Prostate gland (tissue), 2 donors: ENCODE measurements around the gene TNFAIP3.

Experiments used
- POLR2A ChIP-seq: fragments of 450-650 bp; IDR thresholded peaks from one replicate; pipeline ENCODE4 v1.6.1; 2016; ENCODE audit warnings: antibody characterized with exemption, mild to moderate bottlenecking
- POLR2AphosphoS5 ChIP-seq: sonication (generic); formaldehyde crosslinking; IDR thresholded peaks from one replicate; pipeline ENCODE4 v1.6.1; 2017; ENCODE audit warnings: antibody characterized with exemption
- TF ChIP-seq, protein P1 (sequence below), 4 experiments: fragments of 200-600 bp in 2 of 4; fragments of 450-650 bp in 2 of 4; sonication (generic) in 2 of 4; IDR thresholded peaks; 1 replicate in 3 of 4; 2 replicates in 1 of 4; pipeline ENCODE4 v1.5.1; 2016 to 2019; ENCODE audit warnings: antibody characterized with exemption in 4 of 4, mild to moderate bottlenecking in 2 of 4, moderate library complexity in 2 of 4

DNA sequence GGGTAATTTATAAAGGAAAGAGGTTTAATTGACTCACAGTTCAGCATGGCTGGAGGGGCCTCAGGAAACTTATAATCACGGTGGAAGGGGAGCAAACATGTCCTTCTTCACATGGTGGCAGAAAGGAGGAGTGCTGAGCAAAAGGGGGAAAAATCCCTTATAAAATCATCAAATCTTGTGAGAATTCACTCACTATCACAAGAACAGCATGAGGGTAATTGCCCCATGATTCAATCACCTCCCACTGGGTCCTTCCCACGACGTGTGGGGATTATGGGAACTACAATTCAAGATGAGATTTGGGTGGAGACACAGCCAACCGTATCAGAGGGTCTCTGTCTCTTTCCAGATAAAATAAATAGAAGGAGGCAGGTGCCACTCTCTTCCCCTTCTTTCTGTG lies 48.7 kb downstream of the TNFAIP3 start:
- no peak for TF ChIP-seq POLR2A
- TF ChIP-seq, protein P1, sequence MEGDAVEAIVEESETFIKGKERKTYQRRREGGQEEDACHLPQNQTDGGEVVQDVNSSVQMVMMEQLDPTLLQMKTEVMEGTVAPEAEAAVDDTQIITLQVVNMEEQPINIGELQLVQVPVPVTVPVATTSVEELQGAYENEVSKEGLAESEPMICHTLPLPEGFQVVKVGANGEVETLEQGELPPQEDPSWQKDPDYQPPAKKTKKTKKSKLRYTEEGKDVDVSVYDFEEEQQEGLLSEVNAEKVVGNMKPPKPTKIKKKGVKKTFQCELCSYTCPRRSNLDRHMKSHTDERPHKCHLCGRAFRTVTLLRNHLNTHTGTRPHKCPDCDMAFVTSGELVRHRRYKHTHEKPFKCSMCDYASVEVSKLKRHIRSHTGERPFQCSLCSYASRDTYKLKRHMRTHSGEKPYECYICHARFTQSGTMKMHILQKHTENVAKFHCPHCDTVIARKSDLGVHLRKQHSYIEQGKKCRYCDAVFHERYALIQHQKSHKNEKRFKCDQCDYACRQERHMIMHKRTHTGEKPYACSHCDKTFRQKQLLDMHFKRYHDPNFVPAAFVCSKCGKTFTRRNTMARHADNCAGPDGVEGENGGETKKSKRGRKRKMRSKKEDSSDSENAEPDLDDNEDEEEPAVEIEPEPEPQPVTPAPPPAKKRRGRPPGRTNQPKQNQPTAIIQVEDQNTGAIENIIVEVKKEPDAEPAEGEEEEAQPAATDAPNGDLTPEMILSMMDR (IDR thresholded peaks at IDR 0.05) = no peak
- no peak for TF ChIP-seq POLR2AphosphoS5
